Measurements from ENCODE around the gene MYO10.

The MYO10 gene

GRCh38 chr5:16929347-16929746 lies 6.7 kb downstream of the MYO10 start:
- Histone ChIP-seq H3K36me3 (ENCODE audit: control insufficient read depth in 1 of 2, insufficient read depth in 2 of 2, low read length in 2 of 2) (no peaks in the 10 kb centered on the region), H3K9me3 (ENCODE audit: control insufficient read depth in 1 of 2, low read length in 2 of 2) (no peaks in the 10 kb centered on the region), H3K4me1 (ENCODE audit: control insufficient read depth in 1 of 2, insufficient read depth in 2 of 2, low read length in 2 of 2) (peaks cover 0 to 4% of the 10 kb centered on the region in 2 donors), H3K27ac (ENCODE audit: low read length) (no peak overlapping the region), H3K4me3 (ENCODE audit: low read depth in 1 of 2, low read length in 2 of 2) (no peak overlapping the region), H3K27me3 (ENCODE audit: low read depth, low read length) (no peaks in the 10 kb centered on the region)

GRCh38 chr5:16927613-16928012 lies 8.5 kb downstream of the MYO10 start:
- Histone ChIP-seq H3K4me3 (ENCODE audit: low read depth in 1 of 2, low read length in 2 of 2) (no peak overlapping the region), H3K9me3 (ENCODE audit: control insufficient read depth in 1 of 2, low read length in 2 of 2) (no peaks in the 10 kb centered on the region), H3K27me3 (ENCODE audit: low read depth, low read length) (no peaks in the 10 kb centered on the region), H3K36me3 (ENCODE audit: control insufficient read depth in 1 of 2, insufficient read depth in 2 of 2, low read length in 2 of 2) (no peaks in the 10 kb centered on the region), H3K4me1 (ENCODE audit: control insufficient read depth in 1 of 2, insufficient read depth in 2 of 2, low read length in 2 of 2) (no peaks in the 10 kb centered on the region), H3K27ac (ENCODE audit: low read length) (no peak overlapping the region)

- H3K4me1 ChIP-seq (ENCODE audit: control insufficient read depth in 1 of 2, insufficient read depth in 2 of 2, low read length in 2 of 2): no peaks in the 10 kb centered on the region
- no peak overlapping the region for H3K4me3 ChIP-seq (ENCODE audit: low read depth in 1 of 2, low read length in 2 of 2)
- no peaks in the 10 kb centered on the region for H3K36me3 ChIP-seq (ENCODE audit: control insufficient read depth in 1 of 2, insufficient read depth in 2 of 2, low read length in 2 of 2)
- H3K27ac ChIP-seq (ENCODE audit: low read length): no peak overlapping the region
- H3K9me3 ChIP-seq (ENCODE audit: control insufficient read depth in 1 of 2, low read length in 2 of 2): no peaks in the 10 kb centered on the region
- H3K27me3 ChIP-seq (ENCODE audit: low read depth, low read length): no peaks in the 10 kb centered on the region
Observed at GRCh38 chr5:16926417-16926816, 9.7 kb downstream of the MYO10 start.

DNA sequence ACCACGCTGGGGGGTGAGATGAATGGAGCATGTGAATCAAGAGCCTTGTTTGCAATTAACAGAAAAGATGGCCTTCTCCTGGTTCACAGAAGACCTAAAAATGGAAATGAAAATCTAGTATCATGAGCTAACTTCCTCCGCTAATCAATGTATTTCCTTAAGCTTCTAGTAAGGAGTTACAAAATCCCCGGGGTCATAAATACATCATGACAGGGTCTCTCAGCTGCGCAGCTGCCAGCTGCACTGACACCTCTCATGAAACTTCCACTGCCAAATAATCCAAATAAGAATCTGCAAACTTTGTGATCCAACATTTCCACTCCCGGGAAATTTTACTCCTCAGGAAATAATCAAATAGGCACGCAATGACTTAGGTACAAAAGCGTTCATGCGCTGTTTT lies 11.9 kb downstream of the MYO10 start:
- H3K9me3 ChIP-seq (ENCODE audit: control insufficient read depth in 1 of 2, low read length in 2 of 2): no peaks in the 10 kb centered on the region
- no peaks in the 10 kb centered on the region for H3K27me3 ChIP-seq (ENCODE audit: low read depth, low read length)
- no peaks in the 10 kb centered on the region for H3K36me3 ChIP-seq (ENCODE audit: control insufficient read depth in 1 of 2, insufficient read depth in 2 of 2, low read length in 2 of 2)
- H3K4me1 ChIP-seq (ENCODE audit: control insufficient read depth in 1 of 2, insufficient read depth in 2 of 2, low read length in 2 of 2): no peaks in the 10 kb centered on the region
- no peak overlapping the region for H3K27ac ChIP-seq (ENCODE audit: low read length)
- no peak overlapping the region for H3K4me3 ChIP-seq (ENCODE audit: low read depth in 1 of 2, low read length in 2 of 2)

DNA sequence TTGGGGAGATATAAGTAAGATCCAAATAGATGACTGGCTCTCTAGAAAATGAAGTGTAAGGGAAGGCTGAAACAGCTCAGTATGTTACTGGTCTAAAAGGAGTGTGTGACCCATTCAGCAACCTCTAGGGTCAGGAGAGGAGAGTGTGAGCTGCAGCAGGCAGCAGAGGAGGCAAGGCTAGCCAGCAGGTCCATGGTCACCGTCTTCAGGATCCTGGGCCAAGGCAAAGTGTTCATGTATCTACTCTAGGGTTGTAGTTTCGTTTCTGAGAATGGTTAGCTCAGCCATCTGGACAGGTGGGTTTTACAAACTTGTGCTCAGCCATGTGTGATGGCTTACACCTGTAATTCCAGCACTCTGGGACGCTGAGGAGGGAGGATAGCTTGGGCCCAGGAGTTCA lies 13.7 kb downstream of the MYO10 start:
- H3K27me3 ChIP-seq (ENCODE audit: low read depth, low read length): no peaks in the 10 kb centered on the region
- no peak overlapping the region for H3K27ac ChIP-seq (ENCODE audit: low read length)

DNA sequence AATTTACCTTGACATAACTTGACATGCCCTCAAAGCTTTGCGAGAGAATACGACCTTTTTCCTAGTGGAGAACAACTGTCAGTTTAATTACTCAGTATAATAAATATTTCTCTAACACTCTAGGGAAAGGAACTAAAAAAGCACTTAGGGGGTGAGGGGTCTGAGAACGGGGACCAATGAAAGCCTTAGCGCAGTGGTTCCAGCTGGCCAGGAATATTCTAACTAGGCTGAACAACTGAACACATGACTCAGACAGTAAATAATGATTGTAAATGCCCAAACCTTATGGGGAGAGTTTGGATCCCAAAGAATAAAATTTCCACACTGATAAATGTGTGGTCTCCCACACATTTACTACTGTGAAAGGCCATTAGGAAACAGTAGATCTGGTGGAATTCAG lies 14.9 kb downstream of the MYO10 start:
- Histone ChIP-seq H3K4me3 (ENCODE audit: low read depth in 1 of 2, low read length in 2 of 2) (no peak overlapping the region), H3K27me3 (ENCODE audit: low read depth, low read length) (no peaks in the 10 kb centered on the region), H3K36me3 (ENCODE audit: control insufficient read depth in 1 of 2, insufficient read depth in 2 of 2, low read length in 2 of 2) (no peaks in the 10 kb centered on the region), H3K9me3 (ENCODE audit: control insufficient read depth in 1 of 2, low read length in 2 of 2) (no peaks in the 10 kb centered on the region), H3K27ac (ENCODE audit: low read length) (no peak overlapping the region), H3K4me1 (ENCODE audit: control insufficient read depth in 1 of 2, insufficient read depth in 2 of 2, low read length in 2 of 2) (no peaks in the 10 kb centered on the region)

More for the DNA sequence above, 13.7 kb downstream of the MYO10 start:
- Histone ChIP-seq H3K9me3 (ENCODE audit: control insufficient read depth in 1 of 2, low read length in 2 of 2) (no peaks in the 10 kb centered on the region), H3K4me1 (ENCODE audit: control insufficient read depth in 1 of 2, insufficient read depth in 2 of 2, low read length in 2 of 2) (no peaks in the 10 kb centered on the region), H3K4me3 (ENCODE audit: low read depth in 1 of 2, low read length in 2 of 2) (no peak overlapping the region), H3K36me3 (ENCODE audit: control insufficient read depth in 1 of 2, insufficient read depth in 2 of 2, low read length in 2 of 2) (no peaks in the 10 kb centered on the region)

GRCh38 chr5:16920109-16920816 lies 15.8 kb downstream of the MYO10 start:
- Histone ChIP-seq H3K4me3 (ENCODE audit: low read depth in 1 of 2, low read length in 2 of 2) (no peak overlapping the region), H3K27ac (ENCODE audit: low read length) (no peak overlapping the region), H3K36me3 (ENCODE audit: control insufficient read depth in 1 of 2, insufficient read depth in 2 of 2, low read length in 2 of 2) (no peaks in the 10 kb centered on the region), H3K27me3 (ENCODE audit: low read depth, low read length) (no peaks in the 10 kb centered on the region), H3K4me1 (ENCODE audit: control insufficient read depth in 1 of 2, insufficient read depth in 2 of 2, low read length in 2 of 2) (no peaks in the 10 kb centered on the region), H3K9me3 (ENCODE audit: control insufficient read depth in 1 of 2, low read length in 2 of 2) (no peaks in the 10 kb centered on the region)

DNA sequence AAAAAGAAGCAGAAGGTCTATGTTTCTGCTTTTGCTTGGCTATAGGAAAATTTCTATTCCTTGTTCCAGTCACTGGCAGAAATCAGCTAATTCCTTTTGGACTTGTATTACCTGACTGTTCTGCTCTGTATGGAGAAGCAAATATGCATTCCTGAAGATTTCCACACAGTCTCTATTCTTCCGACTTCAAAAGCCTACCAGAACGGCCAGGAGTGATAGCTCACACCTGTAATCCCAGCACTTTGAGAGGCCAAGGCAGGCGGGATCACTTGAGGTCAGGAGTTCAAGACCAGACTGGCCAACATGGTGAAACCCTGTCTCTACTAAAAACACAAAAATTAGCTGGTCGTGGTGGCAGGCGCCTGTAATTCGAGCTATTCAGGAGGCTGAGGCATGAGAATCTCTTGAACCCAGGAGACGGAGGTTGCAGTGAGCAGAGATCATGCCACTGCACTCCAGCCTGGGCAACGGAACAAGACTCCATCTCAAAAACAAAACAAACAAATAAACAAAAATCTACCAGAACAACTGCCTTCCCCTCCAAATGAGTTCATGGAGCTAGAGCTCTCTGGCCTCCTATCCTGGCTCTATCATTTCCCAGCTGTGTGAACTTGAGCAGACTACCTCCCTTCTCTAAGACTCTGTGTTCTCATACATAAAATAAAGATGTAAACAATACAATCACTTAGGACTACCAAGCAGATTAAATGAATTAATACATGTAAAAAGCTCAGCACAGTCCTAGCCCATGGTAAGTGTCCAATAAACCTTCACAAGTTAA lies 17.0 kb downstream of the MYO10 start:
- Histone ChIP-seq H3K27ac (ENCODE audit: low read length) (no peak overlapping the region), H3K27me3 (ENCODE audit: low read depth, low read length) (no peaks in the 10 kb centered on the region), H3K36me3 (ENCODE audit: control insufficient read depth in 1 of 2, insufficient read depth in 2 of 2, low read length in 2 of 2) (no peaks in the 10 kb centered on the region), H3K9me3 (ENCODE audit: control insufficient read depth in 1 of 2, low read length in 2 of 2) (no peaks in the 10 kb centered on the region), H3K4me1 (ENCODE audit: control insufficient read depth in 1 of 2, insufficient read depth in 2 of 2, low read length in 2 of 2) (no peaks in the 10 kb centered on the region), H3K4me3 (ENCODE audit: low read depth in 1 of 2, low read length in 2 of 2) (no peak overlapping the region)

- Histone ChIP-seq H3K27me3 (ENCODE audit: low read depth, low read length) (no peaks in the 10 kb centered on the region), H3K27ac (ENCODE audit: low read length) (no peak overlapping the region), H3K4me3 (ENCODE audit: low read depth in 1 of 2, low read length in 2 of 2) (no peak overlapping the region), H3K9me3 (ENCODE audit: control insufficient read depth in 1 of 2, low read length in 2 of 2) (no peaks in the 10 kb centered on the region), H3K36me3 (ENCODE audit: control insufficient read depth in 1 of 2, insufficient read depth in 2 of 2, low read length in 2 of 2) (no peaks in the 10 kb centered on the region), H3K4me1 (ENCODE audit: control insufficient read depth in 1 of 2, insufficient read depth in 2 of 2, low read length in 2 of 2) (no peaks in the 10 kb centered on the region)
Observed at GRCh38 chr5:16918156-16918555, 17.9 kb downstream of the MYO10 start.

DNA sequence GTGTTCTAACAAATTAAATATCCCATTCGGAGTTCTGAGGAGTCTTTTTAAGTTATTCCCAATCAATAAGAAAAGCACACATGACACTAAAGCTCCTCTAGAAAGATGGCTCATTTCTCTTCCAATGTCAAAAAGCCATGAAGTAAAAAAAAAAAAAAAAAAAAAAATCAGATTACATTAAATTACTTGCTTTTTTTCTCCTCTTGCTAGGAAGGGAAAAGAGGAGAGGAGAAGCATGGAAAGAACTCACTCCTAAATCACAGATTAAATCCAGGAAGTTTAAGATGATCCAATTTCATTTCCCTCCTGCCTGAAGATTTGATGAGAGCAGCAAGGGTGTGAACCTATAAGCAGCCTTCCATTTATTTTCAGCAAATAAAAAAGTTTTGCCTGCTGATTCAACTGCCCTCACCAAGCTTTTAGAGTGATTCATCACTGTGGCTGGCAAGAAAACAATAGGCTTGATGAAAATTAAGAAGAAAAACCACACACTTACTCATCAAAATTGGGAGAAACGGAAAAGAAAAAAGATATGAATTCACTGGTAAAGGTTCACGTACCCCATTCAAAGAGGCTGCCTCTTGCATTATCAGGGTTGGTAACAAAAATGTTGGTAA lies 19.7 kb downstream of the MYO10 start:
- Histone ChIP-seq H3K9me3 (ENCODE audit: control insufficient read depth in 1 of 2, low read length in 2 of 2) (no peaks in the 10 kb centered on the region), H3K4me1 (ENCODE audit: control insufficient read depth in 1 of 2, insufficient read depth in 2 of 2, low read length in 2 of 2) (no peaks in the 10 kb centered on the region), H3K36me3 (ENCODE audit: control insufficient read depth in 1 of 2, insufficient read depth in 2 of 2, low read length in 2 of 2) (no peaks in the 10 kb centered on the region)

GRCh38 chr5:16914584-16914983 lies 21.5 kb downstream of the MYO10 start:
- Histone ChIP-seq H3K36me3 (ENCODE audit: control insufficient read depth in 1 of 2, insufficient read depth in 2 of 2, low read length in 2 of 2) (no peaks in the 10 kb centered on the region), H3K4me1 (ENCODE audit: control insufficient read depth in 1 of 2, insufficient read depth in 2 of 2, low read length in 2 of 2) (no peaks in the 10 kb centered on the region), H3K27ac (ENCODE audit: low read length) (no peak overlapping the region), H3K9me3 (ENCODE audit: control insufficient read depth in 1 of 2, low read length in 2 of 2) (no peaks in the 10 kb centered on the region), H3K27me3 (ENCODE audit: low read depth, low read length) (no peaks in the 10 kb centered on the region), H3K4me3 (ENCODE audit: low read depth in 1 of 2, low read length in 2 of 2) (no peak overlapping the region)

More for the DNA sequence above, 19.7 kb downstream of the MYO10 start:
- Histone ChIP-seq H3K4me3 (ENCODE audit: low read depth in 1 of 2, low read length in 2 of 2) (no peak overlapping the region), H3K27me3 (ENCODE audit: low read depth, low read length) (no peaks in the 10 kb centered on the region), H3K27ac (ENCODE audit: low read length) (no peak overlapping the region)
